Measurements from ENCODE around the gene CCDC150. TPM values are rescaled to one million over a fixed set of nuclear protein-coding genes. Genes with fewer than 3 reads are reported as not detected.

CCDC150 gene
- total and polyA plus RNA-seq, 2 donors (not counting 1 experiment from before 2014, with no cell fraction given): 0.70 to 4.9 TPM

DNA sequence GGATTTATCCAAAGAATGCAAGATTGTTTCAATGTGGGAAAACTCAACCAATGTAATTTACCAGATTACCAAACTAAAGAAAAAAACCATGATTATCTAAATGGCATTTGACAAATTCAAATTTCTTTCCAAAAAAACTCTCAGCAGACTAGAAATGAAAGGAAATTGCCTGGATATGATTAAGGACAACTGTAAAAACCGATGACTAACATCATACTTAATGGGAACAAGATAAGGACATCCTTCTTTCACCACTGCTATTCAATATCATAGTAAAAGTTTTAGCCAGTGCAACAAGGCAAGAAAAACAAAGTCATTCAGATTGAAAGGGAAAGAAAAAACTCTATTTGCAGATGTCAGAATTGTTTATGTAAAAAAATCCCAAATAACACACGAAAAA, 4.4 kb upstream of the CCDC150 start:
- Histone ChIP-seq H3K27ac (ENCODE audit: low read length in 2 of 2) (no peak overlapping the region), H3K4me1 (ENCODE audit: control insufficient read depth in 2 of 2, insufficient read depth in 2 of 2, low read length in 2 of 2) (peaks cover 5 to 11% of the 10 kb centered on the region in 2 donors), H3K36me3 (replicated peaks in 1 of 2; ENCODE audit: control extremely low read depth in 1 of 2, control insufficient read depth in 1 of 2, extremely low read depth in 1 of 2, insufficient read depth in 2 of 2, low read length in 1 of 2) (no peaks in the 10 kb centered on the region), H2AFZ (ENCODE audit: insufficient read depth, low read depth, low read length, poor library complexity, severe bottlenecking) (no peak overlapping the region), H3K9me3 (ENCODE audit: control extremely low read depth in 1 of 3, control insufficient read depth in 2 of 3, insufficient read depth in 1 of 3, low read length in 2 of 3) (peaks cover 0 to 8% (median 4%) of the 10 kb centered on the region in 3 donors), H3K4me2 (replicated peaks; ENCODE audit: low read depth, low read length, poor library complexity, severe bottlenecking) (no peak overlapping the region), H3K27me3 (replicated peaks in 1 of 4; ENCODE audit: control extremely low read depth in 1 of 4, control insufficient read depth in 3 of 4, insufficient read depth in 4 of 4, low read length in 3 of 4) (no peaks in the 10 kb centered on the region), H3K4me3 (ENCODE audit: control extremely low read depth in 1 of 5, extremely low read depth in 1 of 5, insufficient read depth in 1 of 5, low read depth in 2 of 5, low read length in 4 of 5) (no peak overlapping the region), H4K20me1 (ENCODE audit: control insufficient read depth, insufficient read depth, low read length, poor library complexity, severe bottlenecking) (no peaks in the 10 kb centered on the region), H3K9ac (ENCODE audit: low read length) (no peak overlapping the region), H3K79me2 (ENCODE audit: control insufficient read depth, insufficient read depth, low read length) (no peaks in the 10 kb centered on the region)
- H3K27me3 Mint-ChIP-seq: peaks cover 30% of the 10 kb centered on the region
- no peak overlapping the region for H3K4me3 Mint-ChIP-seq
- TF ChIP-seq, protein P1, sequence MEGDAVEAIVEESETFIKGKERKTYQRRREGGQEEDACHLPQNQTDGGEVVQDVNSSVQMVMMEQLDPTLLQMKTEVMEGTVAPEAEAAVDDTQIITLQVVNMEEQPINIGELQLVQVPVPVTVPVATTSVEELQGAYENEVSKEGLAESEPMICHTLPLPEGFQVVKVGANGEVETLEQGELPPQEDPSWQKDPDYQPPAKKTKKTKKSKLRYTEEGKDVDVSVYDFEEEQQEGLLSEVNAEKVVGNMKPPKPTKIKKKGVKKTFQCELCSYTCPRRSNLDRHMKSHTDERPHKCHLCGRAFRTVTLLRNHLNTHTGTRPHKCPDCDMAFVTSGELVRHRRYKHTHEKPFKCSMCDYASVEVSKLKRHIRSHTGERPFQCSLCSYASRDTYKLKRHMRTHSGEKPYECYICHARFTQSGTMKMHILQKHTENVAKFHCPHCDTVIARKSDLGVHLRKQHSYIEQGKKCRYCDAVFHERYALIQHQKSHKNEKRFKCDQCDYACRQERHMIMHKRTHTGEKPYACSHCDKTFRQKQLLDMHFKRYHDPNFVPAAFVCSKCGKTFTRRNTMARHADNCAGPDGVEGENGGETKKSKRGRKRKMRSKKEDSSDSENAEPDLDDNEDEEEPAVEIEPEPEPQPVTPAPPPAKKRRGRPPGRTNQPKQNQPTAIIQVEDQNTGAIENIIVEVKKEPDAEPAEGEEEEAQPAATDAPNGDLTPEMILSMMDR (IDR thresholded peaks at IDR 0.05): no peak
- no peak for TF ChIP-seq EZH2 (IDR thresholded peaks at IDR 0.05; ENCODE audit: borderline replicate concordance, insufficient read depth, low read depth, low read length, poor library complexity, severe bottlenecking)
- intact Hi-C loops (cut with micrococcal nuclease): loop anchor here (5.0 kb wide), 2 partner anchors 568 to 797 kb away; partner anchors contain the start of gene DNAH7
- DNase-seq: no peak
- peaks cover 9% of the 10 kb centered on the region for H3K9me3 Mint-ChIP-seq (ENCODE audit: insufficient read depth)
- POLR2A ChIA-PET: no interaction called here
- CTCF ChIA-PET: no interaction called here
- WGBS (ENCODE audit: insufficient coverage): no CpG with 5 or more reads among the region's 2 CpGs
- peaks cover 12% of the 10 kb centered on the region for H3K4me1 Mint-ChIP-seq
- ATAC-seq (ENCODE audit: low read depth): no peak
- H3K27ac Mint-ChIP-seq: no peak overlapping the region

GRCh38 chr2:196638765-196639164, 750 bp upstream of the CCDC150 start:
- Histone ChIP-seq H3K4me1 (ENCODE audit: control insufficient read depth in 2 of 2, insufficient read depth in 2 of 2, low read length in 2 of 2) (peaks cover 7 to 17% of the 10 kb centered on the region in 2 donors), H3K4me2 (replicated peaks; ENCODE audit: low read depth, low read length, poor library complexity, severe bottlenecking) (peak overlapping the region; percentile 98), H3K9me3 (ENCODE audit: control extremely low read depth in 1 of 3, control insufficient read depth in 2 of 3, insufficient read depth in 1 of 3, low read length in 2 of 3) (peaks cover 0 to 4% (median 0%) of the 10 kb centered on the region in 3 donors), H4K20me1 (ENCODE audit: control insufficient read depth, insufficient read depth, low read length, poor library complexity, severe bottlenecking) (no peaks in the 10 kb centered on the region), H3K27me3 (replicated peaks in 1 of 4; ENCODE audit: control extremely low read depth in 1 of 4, control insufficient read depth in 3 of 4, insufficient read depth in 4 of 4, low read length in 3 of 4) (no peaks in the 10 kb centered on the region), H2AFZ (ENCODE audit: insufficient read depth, low read depth, low read length, poor library complexity, severe bottlenecking) (peak overlapping the region; percentile 99), H3K79me2 (ENCODE audit: control insufficient read depth, insufficient read depth, low read length) (no peaks in the 10 kb centered on the region), H3K36me3 (replicated peaks in 1 of 2; ENCODE audit: control extremely low read depth in 1 of 2, control insufficient read depth in 1 of 2, extremely low read depth in 1 of 2, insufficient read depth in 2 of 2, low read length in 1 of 2) (no peaks in the 10 kb centered on the region), H3K27ac (ENCODE audit: low read length in 2 of 2) (no peak overlapping the region), H3K4me3 (ENCODE audit: control extremely low read depth in 1 of 5, extremely low read depth in 1 of 5, insufficient read depth in 1 of 5, low read depth in 2 of 5, low read length in 4 of 5) (peak overlapping the region in 2 of 5 experiments; percentile 59 to 88), H3K9ac (ENCODE audit: low read length) (peak overlapping the region; percentile 84)
- intact Hi-C loops (cut with micrococcal nuclease): loop anchor here (1.0 to 5.0 kb wide), 4 partner anchors 161 to 1066 kb away; partner anchors contain the start of genes DNAH7, GTF3C3 and MARS2
- POLR2A ChIA-PET: no interaction called here
- DNase-seq: no peak
- peaks cover 21% of the 10 kb centered on the region for H3K4me1 Mint-ChIP-seq
- H3K27me3 Mint-ChIP-seq: peaks cover 8% of the 10 kb centered on the region
- CTCF ChIA-PET: interaction anchor here (1.0 kb wide), 1 partner anchor 560 kb away, joined by 3 read pairs; no protein-coding TSS in a partner anchor
- no peak overlapping the region for H3K27ac Mint-ChIP-seq
- H3K4me3 Mint-ChIP-seq: peak overlapping the region; percentile 94
- ATAC-seq (ENCODE audit: low read depth): no peak
- H3K9me3 Mint-ChIP-seq (ENCODE audit: insufficient read depth): peaks cover 2% of the 10 kb centered on the region
- 94% methylated on average over 17 of the region's 19 CpGs for WGBS (ENCODE audit: insufficient coverage)
- TF ChIP-seq, protein P1 (IDR thresholded peaks at IDR 0.05): no peak
- no peak for TF ChIP-seq EZH2 (IDR thresholded peaks at IDR 0.05; ENCODE audit: borderline replicate concordance, insufficient read depth, low read depth, low read length, poor library complexity, severe bottlenecking)

Data from B cell (primary cell).